ENCODE measurements around the gene ANKMY1.

- TF ChIP-seq CTCF (IDR thresholded peaks at IDR 0.05) (no peak), POLR2A (IDR thresholded peaks at IDR 0.05) (no peak)
Measured at GRCh38 chr2:240563951-240564560, 6.3 kb upstream of the ANKMY1 start.
